H1 (cell line): ENCODE data around the gene ANKS1B. TPM values are rescaled to one million over a fixed set of nuclear protein-coding genes. Genes with fewer than 3 reads are reported as not detected.

ENCODE experiments used
- BRCA1 ChIP-seq: IDR thresholded peaks from 2 replicates; pipeline ENCODE4 v1.6.1; 2012; ENCODE audit warnings: low read depth, low read length, improper control_type of control experiment
- CBX5 ChIP-seq: fragments of 300-800, 300-1000 bp; sonication (generic); IDR thresholded peaks from 2 replicates; pipeline ENCODE4 v1.7.1; 2016; ENCODE audit warnings: antibody characterized with exemption, low read length, low read depth
- CBX8 ChIP-seq: fragments of 300-800, 300-1000 bp; sonication (generic); IDR thresholded peaks from 2 replicates; pipeline ENCODE4 v1.7.1; 2016; ENCODE audit warnings: low read depth, low read length, borderline replicate concordance
- CEBPB ChIP-seq: IDR thresholded peaks from 2 replicates; pipeline ENCODE4 v1.6.1; 2012; ENCODE audit warnings: low read depth, low read length
- CREB1 ChIP-seq: IDR thresholded peaks from 2 replicates; pipeline ENCODE4 v1.6.1; 2012; ENCODE audit warnings: inconsistent platforms
- CTBP2 ChIP-seq: IDR thresholded peaks from 2 replicates; pipeline ENCODE4 v1.7.0; 2011; ENCODE audit warnings: borderline replicate concordance, mild to moderate bottlenecking, moderate library complexity, mixed read lengths, low read length; ENCODE audit not compliant: insufficient read depth, insufficient read length
- HDAC2 ChIP-seq, 2 experiments: fragments of 300-600 bp in 1 of 2; sonication (generic) in 1 of 2; IDR thresholded peaks; 2 replicates each; pipeline ENCODE4 v1.6.1; 2011 to 2012; ENCODE audit warnings: low read depth in 2 of 2, low read length in 2 of 2, mild to moderate bottlenecking in 2 of 2, moderate library complexity in 2 of 2, borderline replicate concordance in 1 of 2, inconsistent platforms in 1 of 2
- JUND ChIP-seq: IDR thresholded peaks from 2 replicates; pipeline ENCODE4 v1.6.1; 2011; ENCODE audit warnings: mild to moderate bottlenecking, improper control_type of control experiment, low read length
- KDM4A ChIP-seq: IDR thresholded peaks from one replicate; pipeline ENCODE4 v1.7.1; 2012; ENCODE audit warnings: low read depth, mild to moderate bottlenecking, moderate library complexity, low read length, inconsistent platforms; ENCODE audit not compliant: severe bottlenecking
- SP4 ChIP-seq: IDR thresholded peaks from 2 replicates; pipeline ENCODE4 v1.6.1; 2012; ENCODE audit warnings: low read length, inconsistent platforms
- SRF ChIP-seq: IDR thresholded peaks from 2 replicates; pipeline ENCODE4 v1.6.1; 2011; ENCODE audit warnings: mild to moderate bottlenecking, low read depth, low read length, moderate library complexity
- polyA plus RNA-seq, 7 experiments: library from polyadenylated mRNA; depleted of rRNA in 3 of 7; stranded (reverse) in 5 of 7; unstranded in 2 of 7; fragments of >200 nt in 5 of 7; fragments of 200-250 nt in 2 of 7; gene quantifications; 1 replicate in 5 of 7; 2 replicates in 1 of 7; 4 replicates in 1 of 7; pipeline versions ENCODE4 v1.2.1 to v1.2.3, GENCODE V29; 2011 to 2013; ENCODE audit warnings: missing spikeins in 2 of 7, mixed read lengths in 2 of 7
- total RNA-seq: library from RNA; stranded (reverse); fragmentation: NEBNext Ultra II Directional; extraction: Animal tissue kit (Norgen Biotek cat#: 25700); gene quantifications from 2 replicates; pipeline ENCODE4 v1.2.1, GENCODE V29; 2021
- TF ChIP-seq, protein P1 (sequence below): fragments of 300-600 bp; sonication (generic); IDR thresholded peaks from 2 replicates; pipeline ENCODE4 v1.7.1; 2012; ENCODE audit warnings: low read length, moderate library complexity, mild to moderate bottlenecking, inconsistent platforms; ENCODE audit not compliant: insufficient replicate concordance

ANKS1B gene
- total and polyA plus RNA-seq, 2 of the 8 experiments (the other 6 are each of a cell fraction or from before 2014, with no cell fraction given): 2.7 to 6.1 TPM

DNA sequence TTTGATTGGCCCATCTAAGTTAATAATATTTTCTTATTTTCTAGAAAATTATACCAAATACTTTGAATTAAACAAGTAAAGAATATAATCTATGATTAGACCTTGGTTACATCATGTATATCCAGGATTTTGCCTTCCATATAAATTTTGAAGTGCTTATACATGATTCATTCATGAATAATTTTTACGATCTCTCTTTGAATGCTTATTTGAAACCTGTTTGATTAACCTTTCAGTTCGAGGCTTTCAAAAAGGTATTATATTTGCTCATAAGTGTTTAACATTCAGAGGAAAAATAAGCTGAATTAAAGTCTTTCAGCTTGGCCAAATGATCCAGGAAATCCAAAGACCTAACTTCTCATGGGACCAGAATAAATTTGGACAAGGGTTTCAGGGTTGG, 832.4 kb downstream of the ANKS1B start (continued):
- TF ChIP-seq, protein P1, sequence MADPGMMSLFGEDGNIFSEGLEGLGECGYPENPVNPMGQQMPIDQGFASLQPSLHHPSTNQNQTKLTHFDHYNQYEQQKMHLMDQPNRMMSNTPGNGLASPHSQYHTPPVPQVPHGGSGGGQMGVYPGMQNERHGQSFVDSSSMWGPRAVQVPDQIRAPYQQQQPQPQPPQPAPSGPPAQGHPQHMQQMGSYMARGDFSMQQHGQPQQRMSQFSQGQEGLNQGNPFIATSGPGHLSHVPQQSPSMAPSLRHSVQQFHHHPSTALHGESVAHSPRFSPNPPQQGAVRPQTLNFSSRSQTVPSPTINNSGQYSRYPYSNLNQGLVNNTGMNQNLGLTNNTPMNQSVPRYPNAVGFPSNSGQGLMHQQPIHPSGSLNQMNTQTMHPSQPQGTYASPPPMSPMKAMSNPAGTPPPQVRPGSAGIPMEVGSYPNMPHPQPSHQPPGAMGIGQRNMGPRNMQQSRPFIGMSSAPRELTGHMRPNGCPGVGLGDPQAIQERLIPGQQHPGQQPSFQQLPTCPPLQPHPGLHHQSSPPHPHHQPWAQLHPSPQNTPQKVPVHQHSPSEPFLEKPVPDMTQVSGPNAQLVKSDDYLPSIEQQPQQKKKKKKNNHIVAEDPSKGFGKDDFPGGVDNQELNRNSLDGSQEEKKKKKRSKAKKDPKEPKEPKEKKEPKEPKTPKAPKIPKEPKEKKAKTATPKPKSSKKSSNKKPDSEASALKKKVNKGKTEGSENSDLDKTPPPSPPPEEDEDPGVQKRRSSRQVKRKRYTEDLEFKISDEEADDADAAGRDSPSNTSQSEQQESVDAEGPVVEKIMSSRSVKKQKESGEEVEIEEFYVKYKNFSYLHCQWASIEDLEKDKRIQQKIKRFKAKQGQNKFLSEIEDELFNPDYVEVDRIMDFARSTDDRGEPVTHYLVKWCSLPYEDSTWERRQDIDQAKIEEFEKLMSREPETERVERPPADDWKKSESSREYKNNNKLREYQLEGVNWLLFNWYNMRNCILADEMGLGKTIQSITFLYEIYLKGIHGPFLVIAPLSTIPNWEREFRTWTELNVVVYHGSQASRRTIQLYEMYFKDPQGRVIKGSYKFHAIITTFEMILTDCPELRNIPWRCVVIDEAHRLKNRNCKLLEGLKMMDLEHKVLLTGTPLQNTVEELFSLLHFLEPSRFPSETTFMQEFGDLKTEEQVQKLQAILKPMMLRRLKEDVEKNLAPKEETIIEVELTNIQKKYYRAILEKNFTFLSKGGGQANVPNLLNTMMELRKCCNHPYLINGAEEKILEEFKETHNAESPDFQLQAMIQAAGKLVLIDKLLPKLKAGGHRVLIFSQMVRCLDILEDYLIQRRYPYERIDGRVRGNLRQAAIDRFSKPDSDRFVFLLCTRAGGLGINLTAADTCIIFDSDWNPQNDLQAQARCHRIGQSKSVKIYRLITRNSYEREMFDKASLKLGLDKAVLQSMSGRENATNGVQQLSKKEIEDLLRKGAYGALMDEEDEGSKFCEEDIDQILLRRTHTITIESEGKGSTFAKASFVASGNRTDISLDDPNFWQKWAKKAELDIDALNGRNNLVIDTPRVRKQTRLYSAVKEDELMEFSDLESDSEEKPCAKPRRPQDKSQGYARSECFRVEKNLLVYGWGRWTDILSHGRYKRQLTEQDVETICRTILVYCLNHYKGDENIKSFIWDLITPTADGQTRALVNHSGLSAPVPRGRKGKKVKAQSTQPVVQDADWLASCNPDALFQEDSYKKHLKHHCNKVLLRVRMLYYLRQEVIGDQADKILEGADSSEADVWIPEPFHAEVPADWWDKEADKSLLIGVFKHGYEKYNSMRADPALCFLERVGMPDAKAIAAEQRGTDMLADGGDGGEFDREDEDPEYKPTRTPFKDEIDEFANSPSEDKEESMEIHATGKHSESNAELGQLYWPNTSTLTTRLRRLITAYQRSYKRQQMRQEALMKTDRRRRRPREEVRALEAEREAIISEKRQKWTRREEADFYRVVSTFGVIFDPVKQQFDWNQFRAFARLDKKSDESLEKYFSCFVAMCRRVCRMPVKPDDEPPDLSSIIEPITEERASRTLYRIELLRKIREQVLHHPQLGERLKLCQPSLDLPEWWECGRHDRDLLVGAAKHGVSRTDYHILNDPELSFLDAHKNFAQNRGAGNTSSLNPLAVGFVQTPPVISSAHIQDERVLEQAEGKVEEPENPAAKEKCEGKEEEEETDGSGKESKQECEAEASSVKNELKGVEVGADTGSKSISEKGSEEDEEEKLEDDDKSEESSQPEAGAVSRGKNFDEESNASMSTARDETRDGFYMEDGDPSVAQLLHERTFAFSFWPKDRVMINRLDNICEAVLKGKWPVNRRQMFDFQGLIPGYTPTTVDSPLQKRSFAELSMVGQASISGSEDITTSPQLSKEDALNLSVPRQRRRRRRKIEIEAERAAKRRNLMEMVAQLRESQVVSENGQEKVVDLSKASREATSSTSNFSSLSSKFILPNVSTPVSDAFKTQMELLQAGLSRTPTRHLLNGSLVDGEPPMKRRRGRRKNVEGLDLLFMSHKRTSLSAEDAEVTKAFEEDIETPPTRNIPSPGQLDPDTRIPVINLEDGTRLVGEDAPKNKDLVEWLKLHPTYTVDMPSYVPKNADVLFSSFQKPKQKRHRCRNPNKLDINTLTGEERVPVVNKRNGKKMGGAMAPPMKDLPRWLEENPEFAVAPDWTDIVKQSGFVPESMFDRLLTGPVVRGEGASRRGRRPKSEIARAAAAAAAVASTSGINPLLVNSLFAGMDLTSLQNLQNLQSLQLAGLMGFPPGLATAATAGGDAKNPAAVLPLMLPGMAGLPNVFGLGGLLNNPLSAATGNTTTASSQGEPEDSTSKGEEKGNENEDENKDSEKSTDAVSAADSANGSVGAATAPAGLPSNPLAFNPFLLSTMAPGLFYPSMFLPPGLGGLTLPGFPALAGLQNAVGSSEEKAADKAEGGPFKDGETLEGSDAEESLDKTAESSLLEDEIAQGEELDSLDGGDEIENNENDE: no peak
- TF ChIP-seq CEBPB (no peak), CBX8 (no peak), HDAC2 (IDR thresholded peaks at IDR 0.05; ENCODE audit: borderline replicate concordance in 1 of 2, low read depth in 2 of 2, low read length in 2 of 2) (no peak), BRCA1 (no peak), SRF (no peak), CREB1 (no peak), SP4 (no peak), JUND (no peak), CBX5 (no peak), KDM4A (no peak), CTBP2 (no peak)
